ENCODE data around the gene TRPC4AP. TPM values are rescaled to one million over a fixed set of nuclear protein-coding genes. Genes with fewer than 3 reads are reported as not detected.

TRPC4AP gene
- total RNA-seq, 1 experiment from 2014 or later: 79.0 TPM

DNA sequence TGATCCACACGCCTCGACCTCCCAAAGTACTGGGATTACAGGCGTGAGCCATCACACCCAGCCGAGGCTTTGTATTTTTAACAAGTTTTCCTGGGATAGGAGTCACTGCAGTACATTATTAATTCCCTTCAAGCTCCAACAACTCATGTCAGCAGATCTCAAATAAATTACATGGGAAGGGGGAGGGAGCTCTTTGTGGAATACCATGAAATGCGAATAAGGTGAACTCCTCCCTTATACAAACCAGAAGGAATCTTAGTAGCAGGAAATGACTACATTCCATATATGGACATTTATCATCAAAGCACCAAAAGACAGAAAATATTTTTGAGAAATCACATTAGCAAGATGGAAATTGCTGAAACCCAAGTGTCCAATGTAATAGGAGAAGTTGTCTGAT is 139.9 kb downstream of the TRPC4AP start:
- TF ChIP-seq, protein P1, sequence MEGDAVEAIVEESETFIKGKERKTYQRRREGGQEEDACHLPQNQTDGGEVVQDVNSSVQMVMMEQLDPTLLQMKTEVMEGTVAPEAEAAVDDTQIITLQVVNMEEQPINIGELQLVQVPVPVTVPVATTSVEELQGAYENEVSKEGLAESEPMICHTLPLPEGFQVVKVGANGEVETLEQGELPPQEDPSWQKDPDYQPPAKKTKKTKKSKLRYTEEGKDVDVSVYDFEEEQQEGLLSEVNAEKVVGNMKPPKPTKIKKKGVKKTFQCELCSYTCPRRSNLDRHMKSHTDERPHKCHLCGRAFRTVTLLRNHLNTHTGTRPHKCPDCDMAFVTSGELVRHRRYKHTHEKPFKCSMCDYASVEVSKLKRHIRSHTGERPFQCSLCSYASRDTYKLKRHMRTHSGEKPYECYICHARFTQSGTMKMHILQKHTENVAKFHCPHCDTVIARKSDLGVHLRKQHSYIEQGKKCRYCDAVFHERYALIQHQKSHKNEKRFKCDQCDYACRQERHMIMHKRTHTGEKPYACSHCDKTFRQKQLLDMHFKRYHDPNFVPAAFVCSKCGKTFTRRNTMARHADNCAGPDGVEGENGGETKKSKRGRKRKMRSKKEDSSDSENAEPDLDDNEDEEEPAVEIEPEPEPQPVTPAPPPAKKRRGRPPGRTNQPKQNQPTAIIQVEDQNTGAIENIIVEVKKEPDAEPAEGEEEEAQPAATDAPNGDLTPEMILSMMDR (IDR thresholded peaks at IDR 0.05; ENCODE audit: unreplicated experiment): no peak
- no peak for DNase-seq
- Mint-ChIP-seq H3K4me1 (ENCODE audit: low read depth, unreplicated experiment) (peaks cover 21% of the 10 kb centered on the region), H3K27ac (ENCODE audit: unreplicated experiment) (no peak overlapping the region), H3K9me3 (ENCODE audit: low read depth, unreplicated experiment) (no peaks in the 10 kb centered on the region), H3K27me3 (ENCODE audit: unreplicated experiment) (no peaks in the 10 kb centered on the region), H3K36me3 (ENCODE audit: insufficient read depth, unreplicated experiment) (peaks cover 30% of the 10 kb centered on the region), H3K4me3 (ENCODE audit: low read depth, unreplicated experiment) (no peak overlapping the region)
- CTCF ChIA-PET: no interaction called here
- BruUV-seq (replicated peaks): no TSS peak
- intact Hi-C loops (cut with micrococcal nuclease; ENCODE audit: unreplicated experiment): no loop called here

Small RNAs within 50 kb of the gene (microRNA-seq; reads per million reads assigned to microRNA genes)
- not detected for gene MIR499A
- gene MIR499B: not detected

Other genes with a start within 250 kb of the TRPC4AP start
- 13.5 and 16.2 TPM in 2 replicates for gene GGT7, start 220.0 kb downstream of the TRPC4AP start, total RNA-seq (2022)
- 34.9 and 35.3 TPM in 2 replicates for gene ACSS2, start 216.2 kb downstream of the TRPC4AP start, total RNA-seq (2022)
- 110 and 116 TPM in 2 replicates for gene GSS, start 137.0 kb downstream of the TRPC4AP start, total RNA-seq (2022)
- gene MYH7B, start 136.9 kb downstream of the TRPC4AP start, total RNA-seq (2022): 0.52 and 0.73 TPM in 2 replicates
- 44.4 and 49.4 TPM in 2 replicates for gene EDEM2, start 54.5 kb upstream of the TRPC4AP start, total RNA-seq (2022)
- gene PROCR, start 79.3 kb upstream of the TRPC4AP start, total RNA-seq (2022): 9.7 and 10.3 TPM in 2 replicates
- 5.8 and 8.2 TPM in 2 replicates for gene MMP24, start 133.9 kb upstream of the TRPC4AP start, total RNA-seq (2022)
- 86.8 and 95.4 TPM in 2 replicates for gene MMP24OS, start 185.3 kb upstream of the TRPC4AP start, total RNA-seq (2022)
- 271 and 317 TPM in 2 replicates for gene EIF6, start 192.0 kb upstream of the TRPC4AP start, total RNA-seq (2022)
- 0.12 TPM in 1 of 2 replicates, not detected in the other for gene FAM83C, start 199.6 kb upstream of the TRPC4AP start, total RNA-seq (2022)